Gastrocnemius medialis (tissue), 4 donors: Measurements from ENCODE around the gene CSH2. TPM values are rescaled to one million over a fixed set of nuclear protein-coding genes. Genes with fewer than 3 reads are reported as not detected.
A peak's percentile ranks its signal among the peaks of the same experiment; 100 is the strongest.

ENCODE experiments used
- ATAC-seq, 2 donors: fragments of 150-250 bp; one replicate each; pipeline ENCODE4 v1.9.1; 2016
- DNase-seq, 2 donors: peaks; one replicate each; pipeline ENCODE4 v3.0.0-alpha.2; 2019
- H3K27ac ChIP-seq, 4 donors: fragments of 200-600 bp; sonication (generic); 1 replicate in 1 of 4; 2 replicates in 3 of 4; pipeline ENCODE4 v1.5.1; 2016 to 2018; ENCODE audit warnings: mild to moderate bottlenecking in 2 of 4, moderate library complexity in 1 of 4
- H3K27me3 ChIP-seq, 3 donors: fragments of 200-600 bp; sonication (generic) in 2 of 3; 1 replicate in 1 of 3; 2 replicates in 2 of 3; pipeline versions ENCODE4 v1.5.1 to v1.6.0; 2016 to 2019; ENCODE audit warnings: mild to moderate bottlenecking in 1 of 3, moderate library complexity in 1 of 3
- H3K36me3 ChIP-seq, 2 donors: fragments of 200-600 bp; sonication (generic) in 1 of 2; one replicate each; pipeline ENCODE4 v1.5.1; 2017 to 2018
- H3K4me1 ChIP-seq, 2 donors: fragments of 200-600 bp; sonication (generic) in 1 of 2; one replicate each; pipeline ENCODE4 v1.5.1; 2016 to 2017; ENCODE audit warnings: mild to moderate bottlenecking in 2 of 2
- H3K4me3 ChIP-seq, 4 donors: fragments of 200-600 bp; sonication (generic) in 3 of 4; 1 replicate in 1 of 4; 2 replicates in 3 of 4; pipeline ENCODE4 v1.5.1; 2016 to 2019; ENCODE audit warnings: mild to moderate bottlenecking in 2 of 4
- H3K9me3 ChIP-seq, 3 donors: fragments of 200-600 bp; sonication (generic) in 2 of 3; 1 replicate in 1 of 3; 2 replicates in 2 of 3; pipeline ENCODE4 v1.5.1; 2016 to 2019
- CTCF ChIP-seq, 5 experiments: fragments of 450-650 bp in 3 of 5; fragments of 200-600 bp in 2 of 5; sonication (generic) in 2 of 5; IDR thresholded peaks in 4 of 5; conservative IDR thresholded peaks in 1 of 5; 1 replicate in 4 of 5; 2 replicates in 1 of 5; pipeline ENCODE4 v1.5.1; 2016 to 2019; ENCODE audit warnings: antibody characterized with exemption in 5 of 5, mild to moderate bottlenecking in 3 of 5, moderate library complexity in 3 of 5
- POLR2A ChIP-seq, 2 donors: fragments of 450-650 bp; IDR thresholded peaks; one replicate each; pipeline ENCODE4 v1.6.1; 2017; ENCODE audit warnings: antibody characterized with exemption in 2 of 2, mild to moderate bottlenecking in 2 of 2, moderate library complexity in 2 of 2
- in situ Hi-C, 4 donors: fragments of 200-750 bp; cut with MboI; loops; one replicate each; pipeline versions ENCODE4 v1.15.0 to v1.8.0; 2017; ENCODE audit warnings: low sequenced_read_pairs in 4 of 4
- intact Hi-C: fragments of 100-400 bp; cut with DNase I; formaldehyde crosslinking; loops from one replicate; pipeline ENCODE4 v1.15.1; 2023; ENCODE audit warnings: low total_unique reads
- total RNA-seq, 4 donors: library from RNA; depleted of rRNA; stranded (reverse); fragments of >200 nt; gene quantifications; one replicate each; pipeline versions ENCODE4 v1.1.0 to v1.2.3, GENCODE V29; 2016

CSH2 gene
- total RNA-seq, 4 donors from 2014 or later = not detected

- Histone ChIP-seq H3K36me3 (peaks cover 0 to 6% of the 10 kb centered on the region in 2 donors), H3K4me1 (peaks cover 51 to 57% of the 10 kb centered on the region in 2 donors), H3K4me3 (peak overlapping the region; percentile 77 to 96 (median 91)), H3K27me3 (no peaks in the 10 kb centered on the region), H3K27ac (peak overlapping the region; percentile 96 to 99 (median 96)), H3K9me3 (no peaks in the 10 kb centered on the region)
- DNase-seq = peak in 1 of 2 donors; percentile 66
- intact Hi-C loops (loop anchor here (2.0 to 10.0 kb wide), 5 partner anchors 101 to 1777 kb away; partner anchors contain the start of genes CEP95, DDX5, MAP3K3 and MED13), in situ Hi-C loops (loop anchor here in 2 of 4 donors (25.0 kb wide), 2 partner anchors 404 to 671 kb away; partner anchors contain the start of genes CEP95 (in 1 of the 2), CYB561 (in 1 of the 2) and DDX5 (in 1 of the 2))
- ATAC-seq = peak; percentile 2 to 15
- TF ChIP-seq POLR2A (IDR thresholded peaks at IDR 0.05) (peak in 1 of 2 donors; percentile 24), CTCF (IDR thresholded peaks at IDR 0.05 in 4 of 5, conservative IDR thresholded peaks at IDR 0.05 in 1 of 5) (no peak)
Observed at GRCh38 chr17:63841350-63842172, 31.9 kb downstream of the CSH2 start.

GRCh38 chr17:63840591-63841349 lies 32.7 kb downstream of the CSH2 start:
- peak in 1 of 2 donors; percentile 48 for DNase-seq
- peak overlapping the region; percentile 96 to 99 (median 96) for H3K27ac ChIP-seq
- no peak for ATAC-seq
- peaks cover 0 to 14% of the 10 kb centered on the region in 2 donors for H3K36me3 ChIP-seq
- no peaks in the 10 kb centered on the region for H3K9me3 ChIP-seq
- in situ Hi-C loops = loop anchor here in 2 of 4 donors (25.0 kb wide), 2 partner anchors 403 to 672 kb away; partner anchors contain the start of genes CEP95 (in 1 of the 2), CYB561 (in 1 of the 2) and DDX5 (in 1 of the 2)
- TF ChIP-seq POLR2A (IDR thresholded peaks at IDR 0.05) (no peak), CTCF (IDR thresholded peaks at IDR 0.05 in 4 of 5, conservative IDR thresholded peaks at IDR 0.05 in 1 of 5) (no peak)
- peak overlapping the region; percentile 77 to 96 (median 91) for H3K4me3 ChIP-seq
- intact Hi-C loops = loop anchor here (5.0 to 10.0 kb wide), 4 partner anchors 147 to 1776 kb away; partner anchors contain the start of genes CEP95, DDX5, MAP3K3 and MED13
- no peaks in the 10 kb centered on the region for H3K27me3 ChIP-seq
- peaks cover 51 to 63% of the 10 kb centered on the region in 2 donors for H3K4me1 ChIP-seq

- Histone ChIP-seq H3K4me3 (peak overlapping the region; percentile 22 to 94 (median 30)), H3K27me3 (no peaks in the 10 kb centered on the region), H3K9me3 (no peaks in the 10 kb centered on the region), H3K27ac (peak overlapping the region; percentile 96 to 99 (median 96)), H3K36me3 (peaks cover 0 to 31% of the 10 kb centered on the region in 2 donors), H3K4me1 (peaks cover 57 to 73% of the 10 kb centered on the region in 2 donors)
- DNase-seq (peak; percentile 93 to 97), ATAC-seq (peak; percentile 48 to 52)
- no peak for TF ChIP-seq POLR2A (IDR thresholded peaks at IDR 0.05)
- no peak for TF ChIP-seq CTCF (IDR thresholded peaks at IDR 0.05 in 4 of 5, conservative IDR thresholded peaks at IDR 0.05 in 1 of 5)
- intact Hi-C loops (loop anchor here (1.0 kb wide), 1 partner anchor 10 kb away; no protein-coding TSS in a partner anchor), in situ Hi-C loops (loop anchor here in 2 of 4 donors (25.0 kb wide), 2 partner anchors 401 to 674 kb away; partner anchors contain the start of genes CEP95 (in 1 of the 2), CYB561 (in 1 of the 2) and DDX5 (in 1 of the 2))
Observed at GRCh38 chr17:63838631-63839171, 34.8 kb downstream of the CSH2 start.
